Measurements from ENCODE around the gene MED16. TPM values are rescaled to one million over a fixed set of nuclear protein-coding genes. Genes with fewer than 3 reads are reported as not detected.

The MED16 gene
- polyA plus RNA-seq, 3 donors = 60.6 to 71.4 (median 63.5) TPM

- no peak for DNase-seq
These were observed 19.4 kb downstream of the MED16 start for GRCh38 chr19:873561-874041.

- DNase-seq = no peak
These were observed 19.9 kb downstream of the MED16 start for GRCh38 chr19:873084-873483.

DNA sequence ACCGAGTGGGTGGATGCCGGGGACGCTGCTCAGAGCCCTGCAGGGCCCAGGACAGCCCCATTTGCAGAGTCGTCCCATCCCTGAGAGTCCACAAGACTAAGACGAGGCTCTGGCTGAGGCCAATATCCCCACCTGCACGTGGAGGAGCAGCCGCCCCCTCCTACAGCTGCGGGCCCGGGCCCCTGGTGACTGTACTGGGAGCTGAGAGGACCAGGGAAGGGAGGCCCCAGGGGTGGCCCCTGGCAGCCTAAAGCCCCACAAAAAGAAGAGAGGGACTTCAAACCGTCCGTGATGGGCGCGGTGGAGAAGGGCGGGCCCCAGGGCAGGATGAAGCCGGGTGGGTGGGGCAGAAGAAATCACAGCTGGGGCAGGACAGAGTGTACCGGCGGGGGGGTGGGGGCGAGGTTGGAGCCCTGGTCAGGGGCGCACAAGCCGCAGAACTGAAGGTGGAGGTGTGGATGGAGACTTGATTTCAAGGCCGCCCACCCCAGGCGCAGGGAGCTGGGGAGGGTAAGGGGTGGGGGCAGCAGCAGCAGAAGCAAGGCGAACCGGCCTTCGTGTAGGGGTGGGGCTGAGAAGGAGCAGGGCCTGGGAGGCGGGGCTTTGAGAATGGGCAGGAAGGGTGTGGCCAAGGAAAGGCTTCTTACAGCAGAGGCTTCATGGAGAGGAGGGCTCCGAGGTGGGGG is 20.6 kb downstream of the MED16 start:
- no peak for DNase-seq

- no peak for DNase-seq
These were observed 21.3 kb downstream of the MED16 start for GRCh38 chr19:871446-872265.

GRCh38 chr19:870963-871401 is 22.0 kb downstream of the MED16 start:
- DNase-seq = no peak

DNA sequence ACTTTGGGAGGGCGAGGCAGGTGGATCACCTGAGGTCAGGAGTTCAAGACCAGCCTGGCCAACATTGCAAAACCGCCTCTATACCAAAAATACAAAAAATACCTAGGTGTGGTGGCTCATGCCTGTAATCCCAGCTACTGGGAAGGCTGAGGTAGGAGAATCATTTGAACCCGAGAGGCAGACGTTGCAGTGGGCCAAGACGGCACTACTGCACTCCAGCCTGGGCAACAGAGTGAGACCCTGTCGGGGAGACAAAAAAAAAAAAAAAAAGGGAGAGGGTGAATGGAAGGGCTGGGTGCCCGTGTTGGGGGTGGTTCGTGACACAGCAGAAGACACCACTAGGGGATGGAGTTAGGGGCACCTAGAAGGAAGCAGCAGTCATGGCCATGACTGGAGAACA is 22.7 kb downstream of the MED16 start:
- no peak for DNase-seq

DNA sequence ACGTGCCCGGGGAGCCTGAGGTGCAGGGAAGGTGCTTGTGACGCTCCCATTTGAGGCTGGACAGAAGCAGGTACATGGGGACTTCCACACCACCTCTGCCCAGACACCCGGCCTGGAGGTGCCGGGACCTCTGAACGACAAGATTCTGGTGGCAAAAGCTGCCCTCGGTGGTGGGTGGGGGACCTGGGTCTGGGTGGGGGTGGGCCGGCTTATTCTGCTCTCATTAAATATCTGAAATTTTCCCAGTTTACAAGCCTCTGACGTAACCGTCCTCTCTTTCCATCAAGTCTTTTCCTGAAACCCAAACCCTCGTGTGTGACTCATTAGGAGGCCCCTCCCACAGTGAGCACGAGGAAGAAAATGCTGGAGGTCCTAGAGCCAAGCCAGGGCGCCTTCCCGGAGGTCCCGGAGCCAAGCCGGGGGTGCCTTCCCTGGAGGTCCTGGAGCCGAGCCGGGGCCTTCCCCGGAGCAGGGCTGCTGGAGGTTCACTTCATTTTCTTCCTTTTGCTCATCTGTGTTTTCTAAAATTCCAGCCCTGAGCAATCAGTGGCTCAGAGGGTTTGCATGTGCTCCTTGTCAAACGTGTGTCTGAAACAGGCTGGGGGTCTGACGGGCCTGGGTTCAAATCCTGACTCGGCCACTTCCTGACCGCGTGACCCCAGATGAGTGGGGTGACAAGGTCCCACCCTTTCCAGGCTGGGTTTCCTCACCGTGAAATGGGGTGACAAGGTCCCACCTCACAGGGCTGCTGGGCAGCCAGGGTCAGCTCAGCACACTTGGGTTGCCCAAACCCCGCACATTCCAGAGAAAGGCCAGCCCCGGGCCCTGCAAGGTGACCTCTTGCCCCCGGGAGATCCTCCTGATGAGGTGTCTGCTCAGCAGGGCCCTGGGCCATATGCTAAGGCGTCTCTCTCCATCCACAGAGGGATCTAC is 23.5 kb downstream of the MED16 start:
- DNase-seq = no peak

GRCh38 chr19:868458-869244 is 24.3 kb downstream of the MED16 start:
- DNase-seq = no peak

DNA sequence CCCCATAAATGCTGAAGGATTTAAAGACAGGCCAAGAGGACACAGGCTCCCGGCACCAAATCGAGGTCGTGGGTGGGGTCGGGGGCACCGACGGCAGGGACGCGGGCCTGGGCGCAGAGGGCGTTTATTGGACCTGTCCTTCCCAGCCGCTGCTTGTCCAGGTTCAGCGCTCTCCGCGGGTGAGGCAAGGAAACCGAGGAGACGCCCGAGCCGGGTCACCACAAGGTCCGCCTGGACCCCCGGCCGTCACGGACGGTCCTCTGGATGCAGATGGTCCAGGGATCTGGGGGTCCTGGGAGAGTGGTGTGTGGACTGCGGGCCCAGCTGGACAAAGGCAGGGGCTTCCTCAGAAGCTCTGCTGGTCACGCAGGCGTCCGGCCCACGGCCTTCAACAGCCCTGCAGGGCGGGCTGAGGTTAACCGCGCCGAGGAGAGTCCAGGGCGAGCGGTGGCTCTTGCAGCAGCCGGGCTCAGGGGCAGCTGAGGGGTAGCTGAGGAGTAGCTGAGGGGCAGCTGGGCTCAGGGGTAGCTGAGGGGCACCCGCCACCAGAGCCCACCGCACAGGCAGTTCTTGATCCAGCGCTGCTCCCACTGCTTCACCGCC is 25.0 kb downstream of the MED16 start:
- no peak for DNase-seq

DNA sequence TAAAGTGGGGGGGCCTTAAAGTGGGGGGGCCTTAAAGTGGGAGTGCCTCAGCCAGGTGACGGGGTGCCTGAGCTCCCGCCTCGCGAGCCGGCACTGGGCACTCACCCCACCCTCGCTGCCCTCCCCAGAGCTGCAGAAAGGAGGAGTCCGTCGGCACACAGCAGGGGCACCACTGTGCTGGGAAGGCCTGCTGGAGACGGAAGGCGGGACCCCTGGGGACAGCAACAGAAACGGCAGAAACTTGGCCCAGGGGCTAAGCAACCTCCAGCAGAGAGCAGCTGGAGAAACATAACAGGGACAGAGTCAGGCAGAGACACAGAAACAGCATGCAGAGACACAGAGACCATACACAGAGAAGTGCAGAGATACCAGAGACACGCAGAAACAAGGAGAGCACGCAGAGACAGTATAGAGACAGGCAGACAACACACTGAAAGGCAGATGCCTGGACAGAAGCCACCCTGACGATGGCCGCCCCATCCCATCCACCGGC is 25.6 kb downstream of the MED16 start:
- DNase-seq = no peak

DNA sequence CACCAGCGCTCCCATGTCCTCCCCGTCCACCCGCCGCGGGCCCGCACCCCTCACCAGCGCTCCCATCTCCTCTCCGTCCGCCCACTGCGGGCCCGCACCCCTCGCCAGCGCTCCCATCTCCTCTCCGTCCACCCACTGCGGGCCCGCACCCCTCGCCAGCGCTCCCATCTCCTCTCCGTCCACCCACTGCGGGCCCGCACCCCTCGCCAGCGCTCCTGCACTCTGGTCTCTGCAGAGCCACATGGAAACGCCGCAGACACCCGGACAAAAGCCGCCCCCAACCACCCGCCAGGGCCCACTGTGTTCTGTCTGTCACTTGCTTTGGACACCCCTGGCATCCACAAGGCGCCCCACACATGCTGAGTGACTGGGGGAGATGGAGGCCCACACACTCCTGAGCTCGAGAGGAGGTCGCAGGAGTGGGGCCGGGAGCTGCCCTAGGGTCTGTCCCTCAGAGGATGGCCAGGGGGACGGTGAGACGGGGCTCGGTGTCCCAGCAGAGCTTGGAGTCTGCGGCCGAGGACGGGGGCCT is 26.2 kb downstream of the MED16 start:
- DNase-seq = no peak

DNA sequence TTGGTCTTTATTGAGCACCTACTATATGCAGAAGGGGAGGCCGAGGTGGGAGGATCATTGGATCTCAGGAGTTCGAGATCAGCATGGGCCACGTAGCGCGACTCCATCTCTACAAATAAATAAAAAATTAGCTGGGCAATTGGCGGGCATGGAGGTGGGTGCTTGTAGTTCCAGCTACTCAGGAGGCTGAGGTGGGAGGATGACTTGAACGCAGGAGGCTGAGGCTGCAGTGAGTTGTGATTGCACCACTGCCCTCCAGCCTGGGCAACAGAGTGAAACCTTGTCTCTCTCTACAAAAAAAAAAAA is 29.7 kb downstream of the MED16 start:
- no peak for DNase-seq

DNA sequence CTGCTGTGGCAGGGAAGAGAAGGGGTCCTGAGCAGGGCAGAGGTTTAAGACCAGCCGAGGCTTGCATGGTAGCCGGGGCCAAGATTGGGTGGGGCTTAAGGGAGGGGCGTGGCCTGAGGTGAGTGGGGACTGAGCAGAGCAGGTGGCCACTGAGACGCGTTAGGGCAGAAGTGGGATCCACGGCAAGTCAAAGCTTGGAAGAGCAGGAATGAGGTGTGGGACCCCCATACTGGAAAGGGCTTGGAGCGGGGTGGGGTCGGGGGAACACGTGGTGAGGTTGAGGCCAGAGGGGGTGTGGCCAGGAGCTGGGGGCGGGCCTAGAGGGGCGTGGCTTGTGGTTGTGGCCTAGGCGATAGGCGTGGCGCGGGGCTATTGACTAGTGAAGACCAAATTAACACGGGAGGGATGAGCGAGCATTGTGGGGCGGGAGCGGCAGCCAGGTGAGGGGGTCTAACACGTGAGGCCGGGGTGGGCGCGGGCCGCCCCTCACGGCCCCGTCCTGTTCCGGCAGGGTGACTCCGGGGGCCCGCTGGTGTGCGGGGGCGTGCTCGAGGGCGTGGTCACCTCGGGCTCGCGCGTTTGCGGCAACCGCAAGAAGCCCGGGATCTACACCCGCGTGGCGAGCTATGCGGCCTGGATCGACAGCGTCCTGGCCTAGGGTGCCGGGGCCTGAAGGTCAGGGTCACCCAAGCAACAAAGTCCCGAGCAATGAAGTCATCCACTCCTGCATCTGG is 30.2 kb downstream of the MED16 start:
- DNase-seq = no peak

- no peak for DNase-seq
These were observed 31.0 kb downstream of the MED16 start for GRCh38 chr19:861756-862580.

DNA sequence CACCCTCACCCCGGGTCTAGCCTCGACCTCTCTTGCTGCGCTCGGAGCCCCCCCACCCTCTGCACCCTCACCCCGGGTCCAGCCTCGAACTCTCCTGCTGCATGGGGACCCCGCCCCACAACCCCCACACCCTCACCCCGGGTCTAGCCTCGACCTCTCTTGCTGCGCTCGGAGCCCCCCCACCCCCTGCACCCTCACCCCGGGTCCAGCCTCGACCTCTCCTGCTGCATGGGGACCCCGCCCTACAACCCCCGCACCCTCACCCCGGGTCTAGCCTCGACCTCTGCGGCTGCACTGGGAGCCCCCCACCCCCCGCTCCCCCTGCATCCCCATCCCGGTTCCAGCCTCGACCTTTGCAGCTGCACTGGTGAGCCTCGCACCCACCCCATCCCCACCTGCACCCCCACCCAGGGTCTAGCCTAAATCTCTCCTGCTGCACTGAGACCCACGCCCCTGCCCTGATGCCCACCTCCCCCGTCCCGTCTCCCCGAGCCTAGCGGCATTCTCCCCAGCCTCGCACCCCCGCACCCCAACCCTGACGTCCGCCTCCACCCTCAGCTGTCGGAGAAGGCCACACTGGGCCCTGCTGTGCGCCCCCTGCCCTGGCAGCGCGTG is 31.7 kb downstream of the MED16 start:
- DNase-seq = no peak

DNA sequence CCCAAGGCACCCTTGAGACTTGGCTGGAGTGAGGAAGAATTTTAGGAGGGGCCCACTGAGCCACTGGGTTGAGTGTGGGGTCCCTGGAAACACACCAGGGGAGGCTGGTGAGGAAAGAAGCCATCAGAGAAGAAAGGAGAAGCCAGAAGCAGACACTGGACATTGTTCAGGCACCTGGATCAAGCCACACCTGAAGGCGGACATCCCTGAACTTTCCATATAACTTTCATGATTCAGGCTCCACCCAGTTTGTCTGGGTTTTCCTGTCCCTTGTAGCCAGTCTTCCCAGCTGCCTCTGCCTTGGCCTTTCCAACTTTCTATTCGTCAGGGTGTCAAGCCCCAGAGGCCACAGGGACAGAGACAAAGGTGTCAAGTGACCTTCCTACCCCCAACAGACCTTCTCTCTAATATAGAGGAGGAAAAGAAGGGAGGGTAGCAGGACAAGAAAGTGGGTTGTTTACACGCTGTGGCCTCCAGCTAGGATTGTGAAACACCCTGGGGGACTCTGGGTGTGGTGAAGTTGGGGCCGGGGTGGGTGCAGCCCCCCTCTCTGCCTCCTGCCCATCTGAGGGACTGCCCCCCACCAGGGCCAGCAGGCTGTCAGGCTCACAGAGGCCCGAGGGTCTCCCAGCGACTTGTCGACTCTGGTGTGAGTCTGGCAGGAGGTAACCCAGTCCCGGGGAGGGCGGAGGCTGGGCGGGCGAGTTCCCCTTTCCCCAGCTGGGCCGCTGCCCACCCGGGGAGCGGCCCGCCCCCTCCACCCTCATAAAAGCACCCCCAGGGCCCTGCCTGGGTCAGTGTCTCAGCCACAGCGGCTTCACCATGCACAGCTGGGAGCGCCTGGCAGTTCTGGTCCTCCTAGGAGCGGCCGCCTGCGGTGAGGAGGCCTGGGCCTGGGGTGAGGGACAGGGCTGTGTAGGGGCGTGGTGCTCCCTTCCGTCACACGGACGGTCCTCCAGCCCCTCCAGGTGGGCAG is 33.8 kb downstream of the MED16 start, which contains the start of gene CFD:
CFD (plus strand) TSS at position 797 of the 976 bp plus-strand sequence; CDS start at position 823, 26 bp downstream.
- DNase-seq = no peak

GRCh38 chr19:858284-858683 is 34.7 kb downstream of the MED16 start:
- DNase-seq = no peak
